Stimulated activated CD4-positive, alpha-beta T cell treated with anti-CD3 and anti-CD28 coated beads, Interleukin-1b, Interleukin-23, amount 100 ng/mL, for 4 hours (primary cell): Measurements from ENCODE around the gene S100A7A.
"Not testable (repeated sequence)": the region's sequence is repeated elsewhere in the genome, so short reads cannot be mapped to it uniquely, and the experiment has no call there.

ENCODE experiments used
- DNase-seq, 2 donors: peaks; one replicate each; pipeline ENCODE4 v3.0.0-alpha.2; 2020; ENCODE audit warnings: low read depth in 2 of 2

The S100A7A gene

GRCh38 chr1:153395136-153395685 lies 21.1 kb upstream of the S100A7A start:
- DNase-seq = no peak

DNA sequence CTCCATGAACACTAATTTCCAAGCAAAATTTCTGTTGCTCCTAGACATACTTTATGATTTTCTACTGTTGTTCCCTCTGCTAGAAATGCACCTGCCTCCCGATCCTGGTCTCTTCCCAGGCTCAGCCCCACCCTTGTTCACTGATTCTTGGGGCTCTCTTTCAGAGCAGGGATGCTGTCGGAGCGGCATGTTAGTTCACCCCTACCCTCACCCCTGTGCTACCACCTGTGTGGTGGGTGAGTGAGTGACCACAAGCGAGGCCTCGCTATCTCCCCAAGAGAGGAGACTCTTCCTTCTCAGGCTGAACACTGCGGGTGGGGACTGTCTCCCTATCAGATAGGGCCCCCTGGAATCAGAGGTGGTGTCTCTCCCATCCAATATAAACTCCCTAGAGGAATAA lies 20.5 kb upstream of the S100A7A start:
- DNase-seq = no peak

- no peak for DNase-seq
Measured at GRCh38 chr1:153396461-153396860, 19.9 kb upstream of the S100A7A start.

DNA sequence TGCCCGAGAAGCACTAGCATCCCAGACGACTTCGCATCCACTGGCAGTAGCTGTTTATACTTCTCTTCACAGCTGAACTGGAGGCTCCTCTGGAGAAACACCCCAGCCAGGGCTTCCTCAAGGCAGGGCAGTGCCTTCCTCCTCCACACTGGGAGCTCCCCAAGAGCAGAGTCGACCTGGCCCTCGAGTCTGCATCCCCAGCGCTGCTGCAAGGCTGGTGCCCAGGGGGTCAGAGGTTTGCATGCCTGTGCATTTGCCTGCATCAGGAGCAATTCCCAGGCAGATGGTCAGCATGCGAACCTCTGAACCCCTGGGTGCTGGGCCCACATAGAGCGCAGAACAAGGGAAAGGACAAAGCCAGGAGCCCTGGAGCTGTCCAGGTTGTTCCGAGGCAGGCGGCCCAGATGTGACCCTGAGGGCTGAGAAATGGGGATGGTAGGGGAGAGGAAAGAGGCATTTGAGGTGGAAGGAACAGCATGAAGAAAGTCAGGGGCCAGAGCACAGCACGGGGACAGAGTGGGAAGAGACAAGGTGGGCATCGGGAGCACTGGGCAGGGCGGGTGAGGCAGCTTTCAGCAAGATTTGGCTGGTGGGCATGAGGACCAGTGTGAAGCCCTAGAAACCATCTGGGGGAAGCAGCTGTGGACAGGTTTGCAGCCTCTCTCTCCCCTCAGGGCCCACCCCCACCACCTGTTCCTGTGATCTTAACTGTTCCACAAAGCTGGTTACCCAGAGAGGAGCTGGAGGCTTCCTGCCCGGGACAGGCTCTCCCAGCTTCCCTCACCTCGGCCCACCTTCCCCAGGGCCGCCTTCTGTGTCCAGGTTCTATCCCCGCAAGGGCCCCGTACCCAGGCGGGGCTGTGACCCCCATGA lies 19.0 kb upstream of the S100A7A start:
- no peak for DNase-seq

DNA sequence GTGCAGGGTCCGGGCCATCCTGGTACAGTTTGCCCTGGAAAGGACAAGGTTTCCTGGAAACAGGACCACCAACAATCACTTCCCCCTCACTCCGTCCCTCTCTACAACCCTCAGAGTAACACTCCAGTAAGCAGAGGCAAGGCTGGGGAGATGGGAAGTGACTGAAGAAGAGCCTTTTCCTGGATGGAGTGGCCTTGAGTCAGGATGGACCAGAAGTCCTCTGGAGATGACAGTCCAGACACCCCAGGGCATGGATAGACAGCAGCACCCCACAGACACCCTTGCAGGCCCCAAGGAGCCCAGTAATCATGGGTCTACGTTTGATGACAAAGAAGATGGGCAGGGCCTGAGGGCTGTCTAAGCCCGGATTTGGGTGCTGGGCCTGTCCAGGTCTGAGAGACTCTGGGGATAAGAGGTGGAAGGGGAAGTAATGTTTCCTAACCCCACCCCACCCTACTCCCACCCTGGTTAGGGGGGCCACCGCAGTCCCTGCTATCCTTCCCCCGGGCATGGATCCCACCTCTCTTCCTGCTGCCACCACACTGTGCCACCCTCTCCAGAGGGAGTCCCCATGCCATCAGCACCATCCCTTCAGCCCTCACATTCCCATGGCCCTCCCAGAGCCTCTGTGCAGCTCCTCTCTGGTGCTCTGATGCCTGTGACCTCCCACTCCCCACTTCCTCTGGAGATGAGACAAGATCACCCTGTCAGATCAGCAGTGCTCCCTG lies 18.2 kb upstream of the S100A7A start:
- DNase-seq = no peak

GRCh38 chr1:153399401-153400055 lies 16.8 kb upstream of the S100A7A start:
- DNase-seq = no peak

DNA sequence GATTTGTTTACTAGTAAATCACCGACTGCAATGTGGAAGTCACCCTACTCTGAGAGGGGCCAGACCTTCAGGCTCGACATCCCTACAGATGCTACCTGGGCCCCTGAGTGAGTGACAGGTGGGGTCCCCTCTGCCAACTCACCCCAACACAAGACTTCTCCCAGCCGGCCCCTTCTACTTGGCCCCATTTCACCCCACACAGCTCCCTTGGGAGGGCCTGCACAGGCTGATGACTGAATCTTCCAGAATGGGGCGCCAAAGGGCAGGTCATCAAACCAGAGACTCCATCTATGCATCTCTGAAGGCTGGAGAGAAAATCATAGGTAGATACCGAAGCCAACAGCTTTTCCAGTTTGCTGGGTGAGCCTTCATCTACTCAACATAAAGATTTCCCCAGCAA lies 16.1 kb upstream of the S100A7A start:
- DNase-seq = no peak

- DNase-seq = no peak
Measured at GRCh38 chr1:153401461-153401860, 14.9 kb upstream of the S100A7A start.

GRCh38 chr1:153402226-153402625 lies 14.1 kb upstream of the S100A7A start:
- DNase-seq = no peak

DNA sequence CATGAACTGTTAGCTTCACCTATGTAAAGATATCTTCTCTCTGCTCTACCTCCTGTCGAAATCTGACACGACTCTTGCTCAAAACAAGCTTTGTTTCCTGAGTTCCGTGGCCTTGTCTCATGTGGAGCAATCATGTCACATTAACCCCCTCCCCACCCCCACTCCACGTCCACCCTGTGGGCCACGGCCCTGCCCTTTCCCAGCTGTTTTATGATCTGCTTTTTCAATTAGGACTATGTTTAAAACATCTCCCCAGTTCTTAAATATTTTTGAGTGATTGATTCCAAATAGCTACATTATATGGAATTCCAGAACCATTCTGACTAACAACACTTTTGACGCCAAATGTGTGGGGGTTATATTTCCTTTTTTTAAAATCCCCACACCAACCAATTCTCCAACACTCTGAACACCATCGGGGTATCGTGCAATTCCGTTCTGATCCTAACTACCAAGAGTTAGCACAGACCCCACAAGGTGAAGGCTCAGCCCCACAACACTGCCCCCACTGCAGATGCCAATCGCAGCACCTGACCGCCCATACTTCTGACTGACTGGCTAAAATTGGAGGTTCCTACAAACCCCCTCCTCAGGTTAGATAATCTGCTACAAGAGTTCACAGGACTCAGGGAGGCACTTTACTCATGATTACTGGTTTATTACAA lies 12.8 kb upstream of the S100A7A start:
- DNase-seq = no peak

DNA sequence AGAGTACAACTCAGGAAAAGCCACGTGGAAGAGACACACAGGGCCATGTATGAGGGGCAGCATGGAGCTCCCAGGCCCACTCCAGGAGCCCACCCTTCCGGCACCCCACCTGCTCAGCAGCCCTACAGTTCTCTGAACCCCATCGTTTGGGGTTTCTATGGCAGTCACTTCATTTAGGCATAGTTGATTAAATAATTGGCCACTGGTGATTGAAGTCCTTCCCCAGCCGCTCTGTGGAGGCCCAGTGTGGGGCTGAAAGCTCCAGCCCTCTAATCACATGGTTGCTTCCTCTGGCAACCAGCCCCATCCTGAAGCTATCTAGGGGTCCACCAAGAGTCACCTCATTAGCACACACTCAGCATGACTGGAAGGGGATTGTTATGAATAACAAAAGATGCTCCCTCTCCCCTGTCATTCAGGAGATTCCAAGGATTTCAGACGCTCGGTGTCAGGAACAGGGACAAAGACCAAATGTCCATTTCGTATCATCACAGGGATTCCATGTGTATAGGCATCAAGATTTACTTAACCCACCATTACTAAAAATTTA lies 12.2 kb upstream of the S100A7A start:
- no peak for DNase-seq

DNA sequence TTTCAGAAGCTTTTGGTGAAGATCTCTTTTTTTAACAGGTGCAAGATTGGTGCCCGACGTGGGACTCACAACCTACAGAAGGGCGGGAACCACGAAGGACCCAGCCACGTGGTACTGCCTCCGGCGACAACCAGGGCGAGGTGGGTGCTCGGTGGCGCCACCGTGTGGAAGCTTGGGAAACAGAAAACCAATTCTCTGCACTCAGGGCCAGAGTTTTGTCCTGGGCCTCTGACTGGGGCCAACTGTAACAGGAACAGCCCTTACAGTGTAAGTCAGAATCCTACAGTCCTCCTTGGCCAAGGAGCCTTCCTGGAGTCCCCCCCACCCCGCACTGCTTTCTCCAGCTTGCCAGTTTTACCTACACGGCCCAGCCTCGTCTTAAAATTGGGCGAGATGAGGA lies 11.6 kb upstream of the S100A7A start:
- DNase-seq = peak; percentile 30 to 55

DNA sequence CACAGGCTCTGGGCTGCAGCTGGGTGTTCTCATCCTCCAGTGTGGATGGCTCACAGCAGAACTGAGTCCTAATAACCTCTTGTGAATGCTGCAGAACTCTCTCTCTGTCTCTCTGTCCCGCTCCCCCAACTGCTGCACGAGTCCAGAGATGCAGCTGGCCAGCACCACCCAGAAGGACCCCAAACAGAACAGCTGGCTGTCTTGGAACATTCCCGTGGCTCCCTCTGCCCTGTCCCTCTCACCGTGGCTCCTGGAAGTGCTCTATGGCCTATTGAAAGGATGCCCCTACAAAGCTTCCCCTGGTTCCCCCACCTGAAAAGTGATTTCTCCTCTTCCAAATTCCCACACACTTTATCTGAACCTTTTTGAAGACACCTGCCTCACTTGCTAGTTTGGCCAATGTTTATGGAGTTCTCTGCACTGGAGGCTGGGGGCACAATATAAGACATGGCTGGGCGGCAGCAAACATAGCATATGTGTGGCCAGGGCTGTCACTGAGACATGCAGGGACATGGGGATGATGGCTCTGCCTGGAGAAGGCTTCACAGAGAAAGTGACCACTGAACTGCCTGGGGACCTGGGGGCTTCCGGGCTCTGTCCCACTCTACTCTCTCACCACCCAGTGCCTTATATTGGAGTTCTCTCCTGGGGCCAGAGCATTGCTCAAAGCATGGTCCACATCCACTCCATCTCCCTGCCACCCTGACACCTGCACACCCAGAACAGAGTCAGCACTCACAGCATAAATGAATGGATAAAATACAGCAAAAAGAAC lies 10.3 kb upstream of the S100A7A start:
- DNase-seq = not testable (repeated sequence)

- DNase-seq = not testable (repeated sequence)
Measured at GRCh38 chr1:153407274-153407673, 9.0 kb upstream of the S100A7A start.

DNA sequence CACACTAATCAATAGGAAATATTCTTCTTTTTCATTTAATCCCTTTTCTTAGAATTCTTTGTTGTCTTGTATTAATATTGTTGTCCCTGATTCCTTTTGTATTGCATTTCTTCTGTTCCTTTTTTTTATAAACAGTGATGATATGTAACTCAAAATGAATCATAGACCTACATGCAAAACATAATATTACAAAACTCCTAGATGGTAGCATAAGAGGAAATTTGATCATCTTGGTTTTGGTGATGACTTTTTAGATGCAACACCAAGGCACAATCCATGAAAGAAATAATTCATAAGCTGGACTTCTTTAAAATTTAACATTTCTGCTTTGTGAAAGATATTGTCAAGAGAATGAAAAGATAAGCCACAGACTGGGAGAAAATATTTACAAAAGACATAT lies 2.4 kb upstream of the S100A7A start:
- DNase-seq = not testable (repeated sequence)

GRCh38 chr1:153417136-153417888 lies 992 bp downstream of the S100A7A start:
- no peak for DNase-seq

GRCh38 chr1:153418758-153419435 lies 2.6 kb downstream of the S100A7A start:
- DNase-seq = not testable (repeated sequence)

DNA sequence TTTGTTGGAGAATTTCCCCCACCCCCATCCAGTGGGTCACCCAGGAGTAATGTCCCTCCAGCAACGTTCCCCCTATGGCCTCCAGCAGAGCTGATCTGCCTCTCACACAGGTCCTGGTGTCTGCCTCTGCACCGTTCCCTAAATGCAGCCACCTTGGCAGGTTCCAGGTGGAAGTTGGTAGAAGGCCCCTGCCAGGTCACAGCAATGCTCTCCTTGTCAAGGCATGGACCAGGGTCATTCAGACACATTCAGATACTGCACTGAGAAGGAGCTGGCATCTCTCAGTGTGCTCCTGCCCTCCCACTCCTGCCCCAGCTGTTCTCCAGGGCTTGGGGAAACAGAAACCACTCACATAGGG lies 3.1 kb downstream of the S100A7A start:
- not testable (repeated sequence) for DNase-seq

DNA sequence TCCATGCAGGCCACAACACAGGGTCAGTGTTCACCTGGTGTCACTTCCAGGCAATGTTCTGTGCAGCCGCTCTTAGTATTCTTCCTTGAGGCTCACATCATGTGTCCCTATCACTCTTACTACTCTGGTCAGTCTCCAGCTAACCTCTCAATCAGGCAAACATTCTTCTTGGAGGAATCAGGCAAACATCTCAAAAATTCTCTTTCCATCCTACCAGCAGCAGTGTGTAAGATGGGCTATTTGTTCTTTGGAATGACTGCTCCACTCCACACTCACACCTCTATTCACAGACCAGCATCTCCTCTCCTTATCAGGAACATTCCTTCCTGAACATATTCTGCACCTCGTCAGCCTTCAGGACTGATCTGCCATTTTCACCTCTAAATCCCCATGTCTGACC lies 4.0 kb downstream of the S100A7A start:
- DNase-seq = no peak
